GM12891 (cell line): ENCODE measurements around the gene MAEA.

Experiments
- PAX5 ChIP-seq: IDR thresholded peaks from 2 replicates; pipeline ENCODE4 v1.6.1; 2011; ENCODE audit warnings: low read length, moderate library complexity, mild to moderate bottlenecking; ENCODE audit not compliant: insufficient read depth, severe bottlenecking
- POLR2A ChIP-seq: IDR thresholded peaks from 2 replicates; pipeline ENCODE4 v1.6.1; 2011; ENCODE audit warnings: low read depth, low read length, control low read depth
- POLR2AphosphoS5 ChIP-seq: IDR thresholded peaks from 2 replicates; pipeline ENCODE4 v1.6.1; 2011; ENCODE audit warnings: low read depth, low read length, control low read depth
- POU2F2 ChIP-seq: IDR thresholded peaks from 2 replicates; pipeline ENCODE4 v1.6.1; 2011; ENCODE audit warnings: low read depth, mild to moderate bottlenecking, control low read depth, low read length, moderate library complexity
- SPI1 ChIP-seq: IDR thresholded peaks from 2 replicates; pipeline ENCODE4 v1.6.1; 2011; ENCODE audit warnings: low read depth, low read length, control low read depth
- TAF1 ChIP-seq: IDR thresholded peaks from 2 replicates; pipeline ENCODE4 v1.6.1; 2011; ENCODE audit warnings: low read depth, low read length, control low read depth

DNA sequence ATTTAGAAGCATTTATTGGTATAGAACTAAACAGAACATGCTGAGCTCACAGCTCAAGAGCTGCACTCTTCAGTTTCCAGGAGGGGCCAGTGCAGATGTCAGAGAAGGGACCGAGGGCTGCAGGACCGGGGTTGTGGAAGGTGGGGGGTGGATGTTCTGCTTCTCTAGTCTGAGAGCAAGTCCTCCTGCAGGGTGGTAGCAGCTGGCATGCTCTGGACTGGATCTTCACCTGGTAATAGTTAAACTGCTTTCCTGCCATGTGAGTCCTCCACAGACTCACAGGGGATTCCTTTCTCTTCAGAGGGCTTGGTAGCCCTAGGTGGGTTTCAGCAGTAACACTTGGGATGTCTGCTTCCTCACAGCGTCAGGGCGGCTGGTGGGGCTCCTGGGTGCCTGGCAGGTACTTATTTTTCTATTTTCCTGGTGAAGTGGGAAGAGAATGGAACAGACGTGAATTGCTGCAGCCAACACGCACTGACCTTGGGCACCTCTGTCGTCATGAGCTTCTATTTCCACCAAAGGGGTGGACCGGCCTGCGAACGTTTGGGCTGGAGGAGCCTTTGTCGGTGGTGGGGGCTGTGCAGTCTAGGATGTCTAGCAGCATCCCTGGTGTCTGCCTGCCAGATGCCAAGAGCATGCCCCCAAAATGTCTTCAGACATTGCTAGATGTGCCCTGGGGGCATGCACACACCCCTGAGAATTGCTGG lies 2.5 kb downstream of the MAEA start:
- TF ChIP-seq POLR2A = no peak
- no peak for TF ChIP-seq POLR2AphosphoS5
- no peak for TF ChIP-seq SPI1
- TF ChIP-seq TAF1 = no peak
- TF ChIP-seq PAX5 = no peak
- TF ChIP-seq POU2F2 = no peak
